Measurements from ENCODE around the gene MINDY4B.

DNA sequence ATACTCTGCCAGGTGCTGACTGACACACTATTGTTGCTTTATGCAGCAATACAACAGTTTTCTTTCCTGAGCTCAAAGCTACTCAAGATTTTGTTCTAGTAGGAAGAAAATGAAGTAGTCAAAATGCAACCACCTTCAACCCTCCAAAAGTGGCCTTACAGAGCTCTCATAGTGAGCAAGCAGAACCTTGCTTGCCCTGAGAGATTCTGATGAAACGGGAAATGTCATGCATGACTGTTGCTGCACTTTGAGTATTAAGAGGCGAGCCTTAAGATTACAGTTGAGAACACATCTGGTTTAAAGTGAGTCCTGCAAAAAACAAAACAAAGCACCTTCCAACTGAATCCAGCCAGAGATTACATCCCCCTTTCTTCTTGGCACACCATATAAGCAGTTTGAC is 29.7 kb downstream of the MINDY4B start:
- TF ChIP-seq POLR2AphosphoS5 (IDR thresholded peaks at IDR 0.05; ENCODE audit: low read depth): no peak
- TF ChIP-seq, protein P1, sequence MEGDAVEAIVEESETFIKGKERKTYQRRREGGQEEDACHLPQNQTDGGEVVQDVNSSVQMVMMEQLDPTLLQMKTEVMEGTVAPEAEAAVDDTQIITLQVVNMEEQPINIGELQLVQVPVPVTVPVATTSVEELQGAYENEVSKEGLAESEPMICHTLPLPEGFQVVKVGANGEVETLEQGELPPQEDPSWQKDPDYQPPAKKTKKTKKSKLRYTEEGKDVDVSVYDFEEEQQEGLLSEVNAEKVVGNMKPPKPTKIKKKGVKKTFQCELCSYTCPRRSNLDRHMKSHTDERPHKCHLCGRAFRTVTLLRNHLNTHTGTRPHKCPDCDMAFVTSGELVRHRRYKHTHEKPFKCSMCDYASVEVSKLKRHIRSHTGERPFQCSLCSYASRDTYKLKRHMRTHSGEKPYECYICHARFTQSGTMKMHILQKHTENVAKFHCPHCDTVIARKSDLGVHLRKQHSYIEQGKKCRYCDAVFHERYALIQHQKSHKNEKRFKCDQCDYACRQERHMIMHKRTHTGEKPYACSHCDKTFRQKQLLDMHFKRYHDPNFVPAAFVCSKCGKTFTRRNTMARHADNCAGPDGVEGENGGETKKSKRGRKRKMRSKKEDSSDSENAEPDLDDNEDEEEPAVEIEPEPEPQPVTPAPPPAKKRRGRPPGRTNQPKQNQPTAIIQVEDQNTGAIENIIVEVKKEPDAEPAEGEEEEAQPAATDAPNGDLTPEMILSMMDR (conservative IDR thresholded peaks at IDR 0.05; ENCODE audit: low read depth in 2 of 2): no peak

Measured in GM23338 (cell line).